GM13976 (cell line): ENCODE results near the gene TLR7.

Source experiments
- DNase-seq: peaks from one replicate; pipeline ENCODE4 v3.0.0; 2012; ENCODE audit warnings: low spot score
- in situ Hi-C: fragments of 300-500 bp; cut with MboI; formaldehyde crosslinking; loops from one replicate; pipeline ENCODE4 v1.12.0; 2022; ENCODE audit warnings: low sequenced_read_pairs, mixed read lengths, inconsistent platforms; ENCODE audit not compliant: unreplicated experiment
- TF ChIP-seq, protein P1 (sequence below): IDR thresholded peaks from 2 replicates; pipeline ENCODE4 v1.5.1; 2012; ENCODE audit warnings: borderline replicate concordance, mild to moderate bottlenecking; ENCODE audit not compliant: insufficient read depth; ENCODE audit errors: extremely low read depth, missing control alignments, control extremely low read depth

TLR7 gene

DNA sequence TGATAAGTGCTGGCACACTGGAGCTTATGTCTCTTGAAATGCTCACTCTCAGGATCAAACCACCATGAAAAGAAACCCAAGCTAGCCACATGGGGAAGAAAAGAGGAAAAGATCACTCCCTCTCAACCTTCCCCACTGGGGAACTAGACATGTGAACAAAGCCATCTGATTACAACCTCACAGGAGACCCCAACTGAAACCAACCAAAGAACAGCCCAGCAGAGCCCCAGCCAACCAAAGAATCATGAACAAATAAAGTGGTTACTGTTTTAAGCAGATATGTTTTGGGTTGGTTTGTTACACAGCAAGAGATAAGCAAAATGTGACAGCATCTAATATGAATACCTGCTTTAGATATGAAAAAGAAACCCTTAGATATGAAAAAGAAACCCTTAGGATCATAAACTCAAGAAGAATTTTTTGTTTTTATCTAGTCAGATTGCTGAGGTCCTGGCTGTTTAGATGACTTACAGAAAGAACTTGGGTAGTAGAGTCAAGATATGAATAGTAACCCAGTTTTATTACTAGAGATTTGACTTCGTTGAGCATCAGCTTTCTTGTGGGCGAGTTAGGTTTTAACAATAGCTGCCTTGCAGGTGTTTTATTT lies 23.7 kb upstream of the TLR7 start:
- no peak for DNase-seq
- TF ChIP-seq, protein P1, sequence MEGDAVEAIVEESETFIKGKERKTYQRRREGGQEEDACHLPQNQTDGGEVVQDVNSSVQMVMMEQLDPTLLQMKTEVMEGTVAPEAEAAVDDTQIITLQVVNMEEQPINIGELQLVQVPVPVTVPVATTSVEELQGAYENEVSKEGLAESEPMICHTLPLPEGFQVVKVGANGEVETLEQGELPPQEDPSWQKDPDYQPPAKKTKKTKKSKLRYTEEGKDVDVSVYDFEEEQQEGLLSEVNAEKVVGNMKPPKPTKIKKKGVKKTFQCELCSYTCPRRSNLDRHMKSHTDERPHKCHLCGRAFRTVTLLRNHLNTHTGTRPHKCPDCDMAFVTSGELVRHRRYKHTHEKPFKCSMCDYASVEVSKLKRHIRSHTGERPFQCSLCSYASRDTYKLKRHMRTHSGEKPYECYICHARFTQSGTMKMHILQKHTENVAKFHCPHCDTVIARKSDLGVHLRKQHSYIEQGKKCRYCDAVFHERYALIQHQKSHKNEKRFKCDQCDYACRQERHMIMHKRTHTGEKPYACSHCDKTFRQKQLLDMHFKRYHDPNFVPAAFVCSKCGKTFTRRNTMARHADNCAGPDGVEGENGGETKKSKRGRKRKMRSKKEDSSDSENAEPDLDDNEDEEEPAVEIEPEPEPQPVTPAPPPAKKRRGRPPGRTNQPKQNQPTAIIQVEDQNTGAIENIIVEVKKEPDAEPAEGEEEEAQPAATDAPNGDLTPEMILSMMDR: no peak
- in situ Hi-C loops: no loop called here

DNA sequence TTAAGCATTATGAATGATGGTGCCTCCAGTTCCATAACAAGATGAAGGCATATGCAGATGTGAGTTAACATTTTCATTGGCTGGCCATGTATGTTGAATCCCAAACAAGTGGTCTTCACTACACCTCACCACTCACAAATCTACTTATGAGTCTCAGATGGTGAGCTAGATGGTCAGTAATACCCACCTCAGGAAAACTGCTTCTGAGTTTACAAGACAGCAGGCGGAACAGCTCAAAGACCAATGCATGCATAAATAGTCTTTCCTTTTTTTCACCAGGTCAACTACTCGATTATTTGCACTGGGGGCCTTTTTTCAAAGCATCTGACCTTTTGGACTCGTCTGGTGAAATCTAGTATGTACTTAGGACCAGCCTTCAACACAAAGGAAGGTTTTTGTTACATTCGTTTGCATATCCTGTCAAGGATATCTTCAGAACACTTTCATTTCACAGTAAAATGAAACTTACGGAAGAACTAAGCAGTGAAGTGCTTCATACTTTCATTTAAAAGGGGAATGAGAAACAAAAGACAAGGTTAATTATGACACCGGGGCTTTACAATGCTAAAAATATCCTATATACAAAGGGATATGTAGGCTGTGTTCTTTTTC lies 23.1 kb upstream of the TLR7 start:
- TF ChIP-seq, protein P1: no peak
- in situ Hi-C loops: no loop called here
- peak; percentile 26 for DNase-seq

DNA sequence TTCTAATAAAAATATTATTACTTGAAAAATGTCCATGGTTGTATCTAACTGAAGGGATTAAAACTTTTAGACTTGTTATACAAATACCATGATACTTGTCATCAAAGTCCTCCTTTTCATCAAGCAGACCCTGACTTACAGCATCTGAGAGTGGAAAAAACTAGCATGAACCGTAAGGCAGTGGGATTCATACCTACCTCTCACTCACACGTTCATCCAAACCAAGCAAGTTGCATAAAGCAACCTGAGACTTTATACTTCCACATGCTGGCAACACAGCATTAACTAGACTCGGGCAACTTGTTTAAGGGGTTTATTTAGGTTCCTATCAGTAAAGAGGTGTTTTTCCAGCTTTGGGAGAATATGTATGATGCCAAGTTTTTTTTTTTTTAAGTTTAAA lies 22.6 kb upstream of the TLR7 start:
- DNase-seq: no peak
- in situ Hi-C loops: no loop called here
- TF ChIP-seq, protein P1: no peak

DNA sequence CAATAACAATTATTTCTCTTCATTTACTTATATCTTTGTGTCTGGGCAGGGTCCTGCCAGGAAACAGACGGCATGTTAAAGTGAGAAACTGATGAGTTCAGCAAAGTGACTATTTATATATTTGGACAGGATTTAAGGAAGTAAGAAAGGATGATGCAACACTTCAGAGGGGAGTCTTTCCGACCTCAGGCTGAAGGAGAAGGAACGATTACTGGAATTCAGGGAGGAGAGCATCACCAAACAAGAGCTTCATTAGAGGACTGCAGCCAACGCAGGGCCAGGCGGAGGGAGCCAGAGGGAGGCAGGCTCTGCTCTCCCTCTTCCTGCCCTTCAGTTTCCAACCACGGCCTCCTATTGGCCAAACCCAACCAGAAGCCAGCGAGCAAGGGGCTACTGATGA lies 1.5 kb upstream of the TLR7 start:
- TF ChIP-seq, protein P1: no peak
- in situ Hi-C loops: no loop called here
- DNase-seq: no peak

DNA sequence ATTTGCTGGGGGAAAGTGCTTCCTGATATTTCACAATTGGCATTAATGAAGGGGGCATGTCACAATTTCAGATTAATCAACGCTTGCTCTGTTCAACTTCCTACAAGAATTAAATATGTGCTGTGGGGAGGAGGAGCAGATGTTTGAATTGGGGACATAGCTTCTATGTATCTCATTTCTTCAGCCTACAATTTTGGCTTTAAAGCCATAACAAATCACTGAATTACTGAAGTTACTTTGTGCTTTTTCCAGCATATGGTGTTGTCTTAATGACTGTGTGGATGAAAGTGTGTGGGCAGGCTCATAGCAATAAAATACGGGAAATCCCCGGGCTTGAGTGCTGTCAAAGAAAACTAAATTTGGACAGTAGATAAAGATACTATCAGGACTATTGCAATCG lies 813 bp downstream of the TLR7 start:
- no peak for DNase-seq
- TF ChIP-seq, protein P1: no peak
- in situ Hi-C loops: no loop called here

DNA sequence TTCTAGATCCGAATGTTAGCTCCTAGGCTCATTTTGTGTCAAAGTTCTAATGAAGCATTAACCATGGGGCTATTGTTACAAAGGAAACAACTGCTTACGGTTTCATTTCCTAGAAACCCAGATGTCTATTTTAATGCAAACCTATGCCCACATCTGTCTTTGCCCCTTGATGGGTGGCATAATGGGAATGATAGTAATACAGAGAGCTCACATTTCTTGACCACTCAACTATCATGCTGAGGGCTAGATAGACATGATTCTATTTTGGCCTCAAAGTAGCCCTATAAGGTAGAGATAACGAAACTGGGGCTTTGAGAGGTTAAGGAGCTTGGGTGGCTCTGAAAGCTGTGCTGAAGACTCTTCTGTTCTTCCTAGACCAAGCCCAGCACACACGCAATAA lies 1.9 kb downstream of the TLR7 start:
- in situ Hi-C loops: no loop called here
- TF ChIP-seq, protein P1: no peak
- DNase-seq: no peak
